GM19324 (cell line): Measurements from ENCODE around the gene IBTK.
A peak's percentile ranks its signal among the peaks of the same experiment; 100 is the strongest.
"Not testable (repeated sequence)": the region's sequence is repeated elsewhere in the genome, so short reads cannot be mapped to it uniquely, and the experiment has no call there.

ENCODE experiments used
- ATAC-seq: cut with Tn5 transposase; IDR thresholded peaks from one replicate; pipeline ENCODE4 v1.9.1; 2021; ENCODE audit warnings: mild to moderate bottlenecking, moderate library complexity; ENCODE audit not compliant: unreplicated experiment, low FRiP score

IBTK gene

GRCh38 chr6:82182756-82183155 is 64.8 kb downstream of the IBTK start:
- ATAC-seq, result no peak

- ATAC-seq, result no peak
These were observed 68.1 kb downstream of the IBTK start for GRCh38 chr6:82179415-82179814.

GRCh38 chr6:82178759-82179112 is 68.8 kb downstream of the IBTK start:
- ATAC-seq, result no peak

GRCh38 chr6:82178077-82178758 is 69.3 kb downstream of the IBTK start:
- no peak for ATAC-seq

GRCh38 chr6:82176616-82177015 is 70.9 kb downstream of the IBTK start:
- no peak for ATAC-seq

- ATAC-seq, result no peak
These were observed 75.0 kb downstream of the IBTK start for GRCh38 chr6:82172594-82172993.

GRCh38 chr6:82169138-82169876 is 78.2 kb downstream of the IBTK start:
- no peak for ATAC-seq

- no peak for ATAC-seq
These were observed 81.1 kb downstream of the IBTK start for GRCh38 chr6:82166493-82166892.

GRCh38 chr6:82160255-82160990 is 87.1 kb downstream of the IBTK start:
- no peak for ATAC-seq

- ATAC-seq, result not testable (repeated sequence)
These were observed 94.8 kb downstream of the IBTK start for GRCh38 chr6:82152786-82153185.

- not testable (repeated sequence) for ATAC-seq
These were observed 96.4 kb downstream of the IBTK start for GRCh38 chr6:82151147-82151546.

- no peak for ATAC-seq
These were observed 101.6 kb downstream of the IBTK start for GRCh38 chr6:82145926-82146452.

GRCh38 chr6:82144852-82145340 is 102.6 kb downstream of the IBTK start:
- ATAC-seq, result no peak

- ATAC-seq, result peak; percentile 96
These were observed 103.3 kb downstream of the IBTK start for GRCh38 chr6:82144007-82144851.

GRCh38 chr6:82143041-82143481 is 104.5 kb downstream of the IBTK start:
- no peak for ATAC-seq

- no peak for ATAC-seq
These were observed 105.0 kb downstream of the IBTK start for GRCh38 chr6:82142524-82142923.

- ATAC-seq, result no peak
These were observed 109.3 kb downstream of the IBTK start for GRCh38 chr6:82138075-82138791.

GRCh38 chr6:82131441-82131840 is 116.1 kb downstream of the IBTK start:
- ATAC-seq, result no peak

GRCh38 chr6:82129797-82130196 is 117.7 kb downstream of the IBTK start:
- no peak for ATAC-seq
